Measurements from ENCODE around the gene ZNF106.

Gene ZNF106

DNA sequence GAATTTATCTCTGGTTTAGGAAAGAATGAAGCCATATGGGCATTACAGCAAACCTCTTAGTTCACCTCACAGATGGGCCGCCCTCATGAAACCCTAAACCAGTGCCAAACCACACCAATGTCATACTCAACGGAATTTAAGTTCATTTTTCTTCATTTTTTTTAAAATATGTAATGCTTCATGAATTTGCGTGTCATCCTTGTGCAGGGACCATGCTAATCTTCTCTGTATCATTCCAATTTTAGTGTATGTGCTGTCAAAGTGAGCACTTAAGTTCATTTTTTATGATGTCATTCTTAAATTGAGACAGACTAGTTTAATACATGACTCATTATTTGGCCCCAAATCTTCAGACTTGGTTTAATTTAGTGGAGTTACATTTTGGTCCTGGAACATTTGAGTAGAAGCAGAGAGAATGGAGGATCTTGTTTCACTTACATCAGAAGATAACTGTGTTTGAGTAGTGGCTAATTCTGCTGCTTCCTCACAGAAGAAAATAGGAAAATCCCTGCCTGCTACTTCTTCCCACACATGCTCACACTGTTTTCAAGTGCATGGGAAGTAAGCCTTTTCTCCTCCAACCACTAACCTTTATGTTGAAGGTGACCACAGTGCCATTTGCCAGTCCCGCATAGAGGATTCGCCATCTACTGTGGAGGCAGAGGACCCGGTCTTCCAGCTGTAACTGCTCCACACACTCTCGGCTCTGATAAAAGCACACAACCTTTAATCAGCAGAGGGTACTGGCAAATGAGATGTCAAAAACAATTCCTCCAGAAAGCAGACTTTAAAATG is 63.3 kb downstream of the ZNF106 start:
- Histone ChIP-seq H3K9me3 (ENCODE audit: insufficient read depth, low read length) (no peaks in the 10 kb centered on the region), H3K4me3 (ENCODE audit: insufficient read length, low read depth) (no peak overlapping the region), H3K27me3 (ENCODE audit: insufficient read depth, insufficient read length) (no peaks in the 10 kb centered on the region), H3K9ac (ENCODE audit: insufficient read length, low read depth) (no peak overlapping the region), H3K4me1 (ENCODE audit: insufficient read depth, insufficient read length) (no peaks in the 10 kb centered on the region), H3K36me3 (ENCODE audit: insufficient read depth, insufficient read length, low read length) (peaks cover 56% of the 10 kb centered on the region)
- DNase-seq (ENCODE audit: low read depth, low spot score): no peak
- TF ChIP-seq ZNF274 (IDR thresholded peaks at IDR 0.05; ENCODE audit: low read depth, low read length) (no peak), YY1 (IDR thresholded peaks at IDR 0.05; ENCODE audit: insufficient read depth, insufficient read length) (no peak), SUZ12 (IDR thresholded peaks at IDR 0.05; ENCODE audit: extremely low read depth, insufficient read depth, insufficient read length) (no peak)

- Histone ChIP-seq H3K4me3 (ENCODE audit: insufficient read length, low read depth) (no peak overlapping the region), H3K4me1 (ENCODE audit: insufficient read depth, insufficient read length) (no peaks in the 10 kb centered on the region), H3K27me3 (ENCODE audit: insufficient read depth, insufficient read length) (no peaks in the 10 kb centered on the region), H3K9me3 (ENCODE audit: insufficient read depth, low read length) (no peaks in the 10 kb centered on the region), H3K36me3 (ENCODE audit: insufficient read depth, insufficient read length, low read length) (peaks cover 62% of the 10 kb centered on the region), H3K9ac (ENCODE audit: insufficient read length, low read depth) (no peak overlapping the region)
- no peak for DNase-seq (ENCODE audit: low read depth, low spot score)
- TF ChIP-seq ZNF274 (IDR thresholded peaks at IDR 0.05; ENCODE audit: low read depth, low read length) (no peak), SUZ12 (IDR thresholded peaks at IDR 0.05; ENCODE audit: extremely low read depth, insufficient read depth, insufficient read length) (no peak), YY1 (IDR thresholded peaks at IDR 0.05; ENCODE audit: insufficient read depth, insufficient read length) (no peak)
Measured at GRCh38 chr15:42421376-42421775, 69.6 kb downstream of the ZNF106 start.

DNA sequence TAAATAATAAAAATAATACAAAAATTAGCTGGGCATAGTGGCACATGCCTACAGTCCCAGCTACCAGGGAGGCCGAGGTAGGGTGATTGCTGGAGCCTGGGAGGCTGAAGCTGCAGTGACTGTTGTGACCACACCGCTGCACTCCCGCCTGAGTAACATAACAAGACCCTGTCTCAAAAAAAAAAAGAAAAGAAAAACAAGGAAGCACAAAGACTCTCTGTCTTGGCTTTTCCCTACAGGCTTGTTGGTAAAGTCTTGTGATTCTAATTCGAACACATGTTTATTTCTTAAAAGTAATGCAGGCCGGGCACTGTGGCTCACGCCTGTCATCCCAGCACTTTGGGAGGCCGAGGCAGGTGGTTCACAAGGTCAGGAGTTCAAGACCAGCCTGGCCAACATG is 71.6 kb downstream of the ZNF106 start:
- TF ChIP-seq SUZ12 (IDR thresholded peaks at IDR 0.05; ENCODE audit: extremely low read depth, insufficient read depth, insufficient read length) (no peak), YY1 (IDR thresholded peaks at IDR 0.05; ENCODE audit: insufficient read depth, insufficient read length) (no peak), ZNF274 (IDR thresholded peaks at IDR 0.05; ENCODE audit: low read depth, low read length) (no peak)
- Histone ChIP-seq H3K9me3 (ENCODE audit: insufficient read depth, low read length) (no peaks in the 10 kb centered on the region), H3K4me3 (ENCODE audit: insufficient read length, low read depth) (no peak overlapping the region), H3K27me3 (ENCODE audit: insufficient read depth, insufficient read length) (no peaks in the 10 kb centered on the region), H3K36me3 (ENCODE audit: insufficient read depth, insufficient read length, low read length) (peaks cover 62% of the 10 kb centered on the region), H3K9ac (ENCODE audit: insufficient read length, low read depth) (no peak overlapping the region), H3K4me1 (ENCODE audit: insufficient read depth, insufficient read length) (no peaks in the 10 kb centered on the region)
- DNase-seq (ENCODE audit: low read depth, low spot score): no peak

GRCh38 chr15:42413920-42414319 is 77.0 kb downstream of the ZNF106 start:
- H3K4me1 ChIP-seq (ENCODE audit: insufficient read depth, insufficient read length): no peaks in the 10 kb centered on the region
- DNase-seq (ENCODE audit: low read depth, low spot score): no peak
- H3K36me3 ChIP-seq (ENCODE audit: insufficient read depth, insufficient read length, low read length): peaks cover 41% of the 10 kb centered on the region
- H3K27me3 ChIP-seq (ENCODE audit: insufficient read depth, insufficient read length): no peaks in the 10 kb centered on the region
- TF ChIP-seq YY1 (IDR thresholded peaks at IDR 0.05; ENCODE audit: insufficient read depth, insufficient read length): no peak
- no peak for TF ChIP-seq ZNF274 (IDR thresholded peaks at IDR 0.05; ENCODE audit: low read depth, low read length)
- no peak for TF ChIP-seq SUZ12 (IDR thresholded peaks at IDR 0.05; ENCODE audit: extremely low read depth, insufficient read depth, insufficient read length)
- no peak overlapping the region for H3K4me3 ChIP-seq (ENCODE audit: insufficient read length, low read depth)
- H3K9me3 ChIP-seq (ENCODE audit: insufficient read depth, low read length): no peaks in the 10 kb centered on the region
- H3K9ac ChIP-seq (ENCODE audit: insufficient read length, low read depth): no peak overlapping the region

GRCh38 chr15:42411884-42412283 is 79.1 kb downstream of the ZNF106 start:
- H3K4me3 ChIP-seq (ENCODE audit: insufficient read length, low read depth): no peak overlapping the region
- H3K27me3 ChIP-seq (ENCODE audit: insufficient read depth, insufficient read length): no peaks in the 10 kb centered on the region
- H3K4me1 ChIP-seq (ENCODE audit: insufficient read depth, insufficient read length): no peaks in the 10 kb centered on the region
- H3K9me3 ChIP-seq (ENCODE audit: insufficient read depth, low read length): no peaks in the 10 kb centered on the region
- peaks cover 31% of the 10 kb centered on the region for H3K36me3 ChIP-seq (ENCODE audit: insufficient read depth, insufficient read length, low read length)
- DNase-seq (ENCODE audit: low read depth, low spot score): no peak
- no peak for TF ChIP-seq ZNF274 (IDR thresholded peaks at IDR 0.05; ENCODE audit: low read depth, low read length)
- no peak for TF ChIP-seq SUZ12 (IDR thresholded peaks at IDR 0.05; ENCODE audit: extremely low read depth, insufficient read depth, insufficient read length)
- TF ChIP-seq YY1 (IDR thresholded peaks at IDR 0.05; ENCODE audit: insufficient read depth, insufficient read length): no peak
- H3K9ac ChIP-seq (ENCODE audit: insufficient read length, low read depth): no peak overlapping the region

DNA sequence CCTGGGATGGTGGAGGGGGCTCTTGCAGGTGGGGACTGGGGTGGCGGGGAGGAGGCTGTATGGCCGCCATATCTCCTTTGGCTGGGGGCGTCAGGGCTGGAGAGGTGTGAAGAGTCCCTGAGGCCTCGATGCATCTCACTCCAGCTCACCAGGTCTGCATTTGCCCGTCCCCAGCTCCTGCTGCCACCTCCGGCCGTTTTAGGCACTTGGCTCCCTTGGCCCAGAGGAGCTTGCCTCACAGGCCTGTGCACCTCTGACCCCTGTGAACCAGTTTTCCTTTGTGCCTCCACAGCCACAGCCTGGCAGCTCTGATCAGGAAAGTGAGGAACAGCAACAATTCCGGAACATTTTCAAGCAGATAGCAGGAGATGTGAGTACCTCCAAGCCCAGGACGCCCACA is 81.9 kb downstream of the ZNF106 start:
- Histone ChIP-seq H3K9me3 (ENCODE audit: insufficient read depth, low read length) (no peaks in the 10 kb centered on the region), H3K27me3 (ENCODE audit: insufficient read depth, insufficient read length) (no peaks in the 10 kb centered on the region), H3K4me3 (ENCODE audit: insufficient read length, low read depth) (no peak overlapping the region), H3K4me1 (ENCODE audit: insufficient read depth, insufficient read length) (no peaks in the 10 kb centered on the region), H3K9ac (ENCODE audit: insufficient read length, low read depth) (no peak overlapping the region), H3K36me3 (ENCODE audit: insufficient read depth, insufficient read length, low read length) (peaks cover 9% of the 10 kb centered on the region)
- no peak for DNase-seq (ENCODE audit: low read depth, low spot score)
- TF ChIP-seq SUZ12 (IDR thresholded peaks at IDR 0.05; ENCODE audit: extremely low read depth, insufficient read depth, insufficient read length): no peak
- no peak for TF ChIP-seq YY1 (IDR thresholded peaks at IDR 0.05; ENCODE audit: insufficient read depth, insufficient read length)

- Histone ChIP-seq H3K36me3 (ENCODE audit: insufficient read depth, insufficient read length, low read length) (peaks cover 9% of the 10 kb centered on the region), H3K9me3 (ENCODE audit: insufficient read depth, low read length) (no peaks in the 10 kb centered on the region), H3K4me1 (ENCODE audit: insufficient read depth, insufficient read length) (no peaks in the 10 kb centered on the region), H3K4me3 (ENCODE audit: insufficient read length, low read depth) (no peak overlapping the region), H3K9ac (ENCODE audit: insufficient read length, low read depth) (no peak overlapping the region), H3K27me3 (ENCODE audit: insufficient read depth, insufficient read length) (no peaks in the 10 kb centered on the region)
- no peak for TF ChIP-seq YY1 (IDR thresholded peaks at IDR 0.05; ENCODE audit: insufficient read depth, insufficient read length)
- TF ChIP-seq SUZ12 (IDR thresholded peaks at IDR 0.05; ENCODE audit: extremely low read depth, insufficient read depth, insufficient read length): no peak
- no peak for TF ChIP-seq ZNF274 (IDR thresholded peaks at IDR 0.05; ENCODE audit: low read depth, low read length)
- no peak for DNase-seq (ENCODE audit: low read depth, low spot score)
Measured at GRCh38 chr15:42408178-42408577, 82.8 kb downstream of the ZNF106 start.

Measured in NT2/D1 (cell line).